GM04503 (cell line): ENCODE results near the gene DLEC1.

ENCODE experiments used
- DNase-seq: peaks from one replicate; pipeline ENCODE4 v3.0.0-alpha.2; 2012; ENCODE audit warnings: low read depth

Gene DLEC1

DNA sequence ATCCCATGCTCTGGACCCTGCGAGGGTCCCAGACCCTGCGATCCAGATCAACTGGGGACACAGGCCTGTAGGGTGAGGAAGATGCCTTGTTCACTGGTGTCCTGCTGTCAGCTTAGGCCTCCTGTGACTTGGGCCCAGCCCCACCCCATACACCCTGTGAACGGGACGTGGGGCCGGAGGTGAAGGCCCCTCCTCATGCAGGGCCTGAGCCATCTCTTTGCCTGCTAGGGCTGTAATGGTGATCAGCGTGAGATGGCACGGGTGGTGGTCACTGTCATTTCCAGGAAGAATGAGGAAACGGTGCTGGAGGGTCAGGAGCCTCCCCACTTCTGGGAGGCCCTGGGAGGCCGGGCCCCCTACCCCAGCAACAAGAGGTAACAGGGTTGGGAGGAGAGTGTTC is 36.1 kb upstream of the DLEC1 start:
- DNase-seq = no peak

DNA sequence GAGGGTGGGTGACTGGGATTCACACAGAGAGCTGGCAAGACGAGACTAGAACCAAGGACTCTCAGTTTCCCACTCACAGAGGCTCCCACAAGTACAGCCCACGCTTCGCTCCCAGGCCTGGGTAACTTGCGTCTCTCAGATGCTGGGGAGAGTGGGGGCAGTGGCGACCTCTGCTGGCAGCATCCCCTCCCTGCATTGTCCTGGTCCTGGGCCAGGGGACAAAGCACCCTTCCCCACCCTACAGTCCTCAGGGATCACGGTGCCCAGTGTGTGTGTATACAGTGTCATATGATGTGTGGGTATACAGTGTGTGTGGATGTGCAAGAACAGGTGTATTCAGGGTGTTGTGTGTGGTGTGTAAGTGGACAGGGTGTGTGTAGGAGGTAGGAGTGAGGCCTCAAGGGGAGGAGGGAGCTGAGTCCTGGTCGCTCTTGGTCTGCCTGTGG is 35.6 kb upstream of the DLEC1 start:
- DNase-seq = no peak

DNA sequence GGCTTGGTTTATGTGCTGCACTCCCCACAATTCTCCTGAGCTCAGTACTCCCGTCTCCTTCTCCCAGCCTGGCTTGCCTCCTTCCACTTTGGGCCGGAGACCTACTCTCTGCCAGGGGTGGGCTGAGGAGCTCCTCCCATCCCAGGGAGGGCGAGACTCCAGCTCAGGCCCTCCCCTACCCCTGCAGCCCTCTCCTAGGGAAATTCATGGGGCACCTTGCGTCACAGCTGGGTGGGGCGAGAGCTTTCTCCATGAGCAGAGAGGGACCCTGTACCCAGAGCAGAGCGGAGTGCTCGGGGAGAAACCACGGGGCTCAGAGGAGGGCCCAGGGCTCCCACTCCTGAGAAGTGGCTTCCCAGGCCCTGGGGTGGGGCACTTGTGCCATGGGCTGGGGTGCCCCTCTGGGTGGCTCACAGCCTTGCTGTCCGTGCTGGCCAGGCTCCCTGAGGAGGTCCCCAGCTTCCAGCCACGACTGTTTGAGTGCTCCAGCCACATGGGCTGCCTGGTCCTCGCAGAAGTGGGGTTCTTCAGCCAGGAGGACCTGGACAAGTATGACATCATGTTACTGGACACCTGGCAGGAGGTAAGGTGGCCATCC is 35.1 kb upstream of the DLEC1 start:
- no peak for DNase-seq

DNA sequence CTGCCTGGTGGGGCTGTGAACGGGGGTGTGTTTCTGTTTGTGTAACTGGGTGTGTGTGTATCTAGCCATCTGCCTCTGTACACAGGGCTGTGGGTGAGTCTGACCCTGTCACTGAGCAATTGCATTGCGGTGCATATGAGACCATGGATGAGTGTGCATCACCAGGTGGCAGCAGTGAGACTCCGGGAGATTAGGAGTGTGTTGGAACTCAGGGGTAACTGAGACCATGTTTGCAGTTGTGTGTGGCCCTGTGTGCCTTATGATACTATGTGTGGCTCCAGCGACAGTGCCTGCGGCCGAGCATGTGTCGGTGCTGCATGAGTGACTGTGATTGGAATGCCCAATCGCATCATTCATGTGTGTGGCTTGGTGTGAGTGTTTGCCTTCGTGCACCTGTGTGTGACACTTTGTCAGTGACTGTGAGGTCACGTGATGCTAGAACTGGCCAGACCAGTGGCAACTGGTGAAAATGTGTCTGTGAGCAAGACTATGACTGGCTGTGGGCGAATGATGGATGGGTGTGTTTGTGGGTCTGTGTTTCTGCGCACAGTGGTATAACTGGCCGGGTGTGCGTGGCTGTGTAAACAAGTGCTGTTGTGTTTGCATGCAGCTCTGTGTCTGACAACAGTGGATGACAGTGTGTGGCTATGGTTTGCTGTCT is 34.5 kb upstream of the DLEC1 start:
- no peak for DNase-seq

DNA sequence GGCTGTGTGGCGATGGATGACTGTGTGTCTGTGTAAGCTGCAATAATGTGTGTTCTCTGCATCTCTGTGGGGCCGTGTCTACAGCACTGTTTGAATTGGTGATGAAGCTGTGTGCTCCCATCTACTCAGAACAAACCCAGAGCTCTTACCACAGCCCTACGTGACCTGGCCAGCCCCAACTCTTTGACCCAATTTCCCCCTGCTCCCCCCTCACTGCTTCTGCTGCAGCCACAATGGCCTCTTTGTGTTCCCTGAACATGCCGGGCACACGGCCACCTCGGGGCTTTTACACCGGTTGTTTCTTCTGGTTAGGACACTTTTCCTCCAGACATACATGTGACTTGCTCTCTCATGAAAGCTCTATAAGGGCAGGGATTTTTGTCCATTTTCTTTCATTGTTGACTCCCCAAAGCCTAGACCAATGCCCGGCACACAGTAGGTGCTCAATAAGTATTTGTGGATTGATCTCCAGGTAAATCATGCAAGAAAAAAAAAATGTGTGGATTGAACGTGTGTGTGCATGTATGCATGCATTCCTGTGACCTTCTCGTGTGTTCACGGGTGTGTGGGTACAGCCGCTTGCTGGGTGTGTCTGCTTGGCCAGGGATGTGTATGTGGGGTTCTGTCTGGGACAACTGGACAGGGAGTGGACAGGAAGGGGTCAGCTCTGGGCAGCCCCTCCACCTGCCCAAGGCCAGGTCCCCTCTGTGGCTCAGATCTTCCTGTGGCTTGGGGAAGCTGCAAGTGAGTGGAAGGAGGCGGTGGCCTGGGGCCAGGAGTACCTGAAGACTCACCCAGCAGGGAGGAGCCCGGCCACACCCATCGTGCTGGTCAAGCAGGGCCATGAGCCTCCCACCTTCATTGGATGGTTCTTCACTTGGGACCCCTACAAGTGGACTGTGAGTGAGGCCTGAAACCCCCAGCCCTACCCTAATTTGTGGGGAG is 33.7 kb upstream of the DLEC1 start:
- DNase-seq = no peak

DNA sequence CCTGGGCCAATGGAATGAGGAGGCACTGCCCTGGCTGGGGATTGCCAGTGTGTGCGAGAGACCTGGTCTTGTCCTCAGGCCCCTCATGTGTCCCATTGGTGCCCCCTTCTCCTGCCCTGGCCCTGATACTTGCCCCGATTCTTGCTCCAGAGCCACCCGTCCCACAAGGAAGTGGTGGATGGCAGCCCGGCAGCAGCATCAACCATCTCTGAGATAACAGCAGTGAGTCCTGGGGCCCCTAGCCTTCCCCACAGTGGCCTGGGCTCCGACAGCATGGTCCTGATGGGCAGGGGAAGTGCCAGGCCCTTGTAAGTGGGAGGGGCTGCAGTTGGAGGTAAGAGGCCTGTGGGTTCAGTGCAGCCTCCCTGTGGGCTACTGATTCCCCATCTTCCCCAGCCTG is 33.0 kb upstream of the DLEC1 start:
- no peak for DNase-seq

DNA sequence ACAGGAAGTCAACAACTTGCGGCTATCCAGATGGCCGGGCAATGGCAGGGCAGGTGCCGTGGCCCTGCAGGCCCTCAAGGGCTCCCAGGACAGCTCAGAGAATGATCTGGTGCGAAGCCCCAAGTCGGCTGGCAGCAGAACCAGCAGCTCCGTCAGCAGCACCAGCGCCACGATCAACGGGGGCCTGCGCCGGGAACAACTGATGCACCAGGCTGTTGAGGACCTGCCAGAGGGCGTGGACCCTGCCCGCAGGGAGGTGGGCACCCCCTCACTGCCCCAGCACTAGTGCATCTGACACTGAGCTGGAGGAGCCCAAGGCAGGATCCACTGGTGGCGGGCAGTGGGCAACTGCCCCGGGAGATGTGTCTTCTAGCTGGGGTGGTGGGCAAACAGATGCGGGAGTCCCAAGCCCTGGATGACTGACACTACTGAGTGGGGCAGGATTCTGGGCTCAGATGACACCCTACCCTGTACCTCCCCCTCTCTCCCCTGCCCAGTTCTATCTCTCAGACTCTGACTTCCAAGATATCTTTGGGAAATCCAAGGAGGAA is 32.5 kb upstream of the DLEC1 start:
- no peak for DNase-seq

DNA sequence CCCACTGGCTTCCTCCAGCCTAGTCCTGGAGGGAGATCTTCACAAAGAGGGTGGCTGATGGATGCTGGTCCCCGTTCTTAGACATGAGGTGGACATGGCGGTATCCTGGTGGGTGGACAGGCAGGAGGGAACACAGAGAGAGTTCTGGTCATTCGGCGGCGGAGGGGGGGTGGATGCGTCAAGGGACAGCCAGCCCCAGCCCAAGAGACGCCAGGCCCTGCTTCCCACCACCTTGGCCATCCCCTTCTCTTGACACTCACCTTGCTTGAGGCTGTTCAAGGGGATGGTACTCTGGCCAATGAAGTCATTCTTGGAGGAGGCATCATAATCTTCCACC is 31.3 kb upstream of the DLEC1 start:
- DNase-seq = no peak

DNA sequence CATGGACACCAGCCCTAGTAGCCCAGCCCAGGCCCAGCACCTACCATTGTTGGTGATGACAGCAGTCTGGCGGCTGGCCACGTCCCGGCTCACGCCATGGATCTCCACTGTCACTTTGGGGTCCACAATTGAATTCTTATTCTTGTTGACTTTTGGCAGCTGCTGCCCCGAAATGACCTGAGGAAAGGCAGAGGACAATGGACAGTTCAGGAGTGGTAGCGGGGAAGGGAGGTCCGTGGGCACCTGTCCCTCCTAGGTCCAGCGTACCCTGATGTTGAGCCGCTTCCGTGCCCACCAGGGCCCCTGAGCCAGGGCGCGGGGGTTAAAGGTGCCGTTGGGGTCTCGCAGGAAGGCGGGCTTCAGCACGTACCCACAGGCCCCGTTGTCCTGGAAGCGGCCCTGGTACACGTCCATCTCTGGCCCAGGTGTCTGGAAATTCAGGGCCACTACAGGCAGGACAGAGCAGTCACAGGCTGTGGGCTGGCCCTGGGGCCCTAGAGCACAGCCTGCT is 30.8 kb upstream of the DLEC1 start:
- DNase-seq = no peak

DNA sequence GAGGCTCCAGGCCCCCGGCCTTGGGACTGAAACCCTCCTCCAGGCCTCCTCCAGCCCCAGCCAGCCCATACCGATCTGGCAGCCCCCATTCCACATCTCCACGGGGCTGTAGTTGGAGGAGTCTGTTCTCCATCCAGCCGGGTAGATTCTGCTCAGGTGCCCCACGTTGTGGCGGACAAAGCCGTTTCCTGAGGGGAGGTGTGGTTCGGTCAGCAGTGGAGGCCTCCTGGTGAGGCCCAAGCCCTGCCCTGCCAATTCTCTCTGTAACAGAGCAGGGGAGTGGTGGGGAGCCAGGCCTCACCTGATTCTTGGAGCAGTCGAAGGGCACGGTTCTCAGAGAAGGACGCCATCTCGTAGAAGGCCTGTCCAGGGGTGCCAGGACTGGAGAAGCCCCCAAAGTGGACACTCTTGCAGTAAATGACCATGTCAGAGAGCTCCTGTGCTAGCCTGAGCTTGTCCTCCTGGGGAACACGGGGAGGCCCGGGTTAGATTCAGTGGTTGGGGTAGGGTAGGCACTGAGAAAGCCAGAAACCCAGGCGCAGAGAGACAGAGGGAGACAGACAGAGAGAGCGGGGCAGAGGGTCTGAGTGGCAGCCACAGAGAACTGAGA is 29.9 kb upstream of the DLEC1 start:
- DNase-seq = no peak

DNA sequence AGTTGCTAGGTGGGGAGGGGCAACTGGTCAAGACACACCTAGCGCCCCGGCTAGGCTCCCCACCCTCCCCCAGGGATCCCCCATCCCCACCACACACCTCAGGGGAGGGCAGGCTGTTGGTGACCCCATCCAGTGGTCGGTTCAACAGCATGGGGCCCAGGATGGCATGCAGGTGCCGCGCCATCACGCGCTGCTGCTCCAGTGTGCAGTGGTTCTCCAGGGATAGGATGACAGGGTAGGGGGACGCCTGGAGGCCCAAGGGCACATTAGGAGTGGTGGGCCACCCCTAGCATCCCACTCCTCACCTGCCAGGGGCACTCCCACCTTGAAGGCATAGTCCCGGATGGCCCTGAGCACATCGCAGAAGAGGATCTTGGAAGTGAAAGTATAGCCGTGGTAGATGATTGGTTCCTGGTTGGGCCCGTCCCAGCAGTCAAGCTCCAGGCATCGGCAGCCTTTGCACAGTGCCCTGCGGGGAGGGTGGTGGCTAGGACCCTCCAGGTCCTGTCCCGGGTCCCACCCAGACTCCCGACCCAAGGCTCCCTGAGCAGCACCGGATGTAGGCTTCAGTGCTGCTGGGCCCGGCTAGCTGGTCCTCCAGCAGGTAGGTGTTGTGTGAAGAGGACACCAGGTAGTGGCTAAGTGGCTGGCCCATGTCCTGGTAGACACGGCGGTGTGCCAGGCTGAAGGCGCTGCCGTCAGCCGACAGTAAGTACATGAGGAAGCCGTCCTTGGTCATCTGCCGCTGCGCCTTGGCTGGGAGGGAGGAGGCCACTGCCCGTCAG is 29.0 kb upstream of the DLEC1 start:
- DNase-seq = no peak

DNA sequence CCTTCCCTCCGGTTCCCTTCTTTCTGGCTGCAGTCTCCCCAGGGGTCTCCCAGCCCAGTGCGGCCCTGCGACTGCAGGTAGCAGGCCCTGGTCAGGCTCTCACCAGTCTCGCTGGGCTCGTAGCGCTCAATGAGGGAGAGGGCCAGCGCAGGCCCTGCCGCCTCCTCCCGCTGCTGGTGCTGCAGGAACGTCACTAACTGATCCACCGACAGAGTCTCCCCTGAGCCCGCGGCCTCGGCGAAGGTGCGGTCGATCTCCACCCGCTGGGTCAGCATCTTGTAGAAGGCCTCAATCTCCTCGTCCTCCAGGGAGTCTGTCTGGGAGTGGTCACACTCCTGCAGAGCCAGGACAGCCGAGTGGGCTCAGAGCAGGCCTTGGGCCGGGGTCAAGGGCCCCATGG is 27.9 kb upstream of the DLEC1 start:
- DNase-seq = no peak

DNA sequence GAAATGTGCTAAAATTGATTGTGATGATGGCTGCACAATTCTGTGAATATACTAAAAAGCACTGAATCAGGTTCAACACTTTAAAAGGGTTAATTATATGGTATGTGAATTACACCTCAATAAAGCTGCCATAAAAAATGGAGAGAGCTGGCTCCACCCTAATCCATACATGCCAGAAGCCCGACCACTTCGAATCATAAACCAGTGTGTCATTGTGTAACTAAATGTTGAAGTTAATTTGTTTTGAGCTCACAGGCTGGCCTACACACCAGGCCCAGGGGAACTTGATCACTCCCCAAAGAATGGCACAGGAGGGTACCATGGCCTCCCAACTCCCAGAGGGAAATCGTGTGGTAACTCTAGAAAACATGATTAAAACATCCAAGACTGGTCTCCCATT is 23.5 kb upstream of the DLEC1 start:
- DNase-seq = no peak

DNA sequence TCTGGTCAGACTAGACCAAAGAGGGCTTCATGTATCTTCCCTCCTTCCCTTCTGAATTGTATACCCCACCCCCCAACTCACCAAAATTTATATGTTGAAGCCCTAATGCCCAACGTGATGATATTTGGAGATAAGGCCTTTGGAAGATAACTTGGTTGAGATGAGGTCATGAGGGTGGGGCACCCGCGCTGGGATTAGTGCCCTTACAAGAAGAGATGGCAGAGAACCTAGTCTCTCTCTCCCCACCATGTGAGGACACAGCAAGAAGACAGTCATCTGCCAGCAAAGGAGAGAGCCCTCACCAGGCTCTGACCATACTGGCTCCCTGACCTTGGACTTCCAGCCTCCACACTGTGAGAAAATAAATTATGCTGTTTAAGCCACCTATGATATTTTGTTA is 23.0 kb upstream of the DLEC1 start:
- no peak for DNase-seq

DNA sequence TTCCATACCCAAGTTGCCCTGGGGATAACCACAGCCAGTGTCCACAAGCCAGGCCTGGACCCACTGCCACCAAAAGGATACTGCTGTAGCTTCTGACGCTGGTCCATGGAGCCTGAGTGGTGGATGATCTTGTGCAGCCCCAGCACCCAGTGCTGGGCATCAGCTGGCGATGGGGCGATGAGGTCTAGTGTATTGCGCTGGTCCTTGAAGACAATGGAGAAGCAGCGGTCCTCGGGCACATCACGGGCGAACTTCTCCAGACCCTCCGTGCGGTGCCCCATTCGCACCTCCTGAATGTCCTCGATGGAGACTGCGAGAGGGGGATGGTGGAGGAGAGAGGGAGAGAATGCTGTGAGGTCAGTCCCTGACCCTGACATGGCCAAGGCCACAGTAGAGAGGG is 22.6 kb upstream of the DLEC1 start:
- DNase-seq = no peak

DNA sequence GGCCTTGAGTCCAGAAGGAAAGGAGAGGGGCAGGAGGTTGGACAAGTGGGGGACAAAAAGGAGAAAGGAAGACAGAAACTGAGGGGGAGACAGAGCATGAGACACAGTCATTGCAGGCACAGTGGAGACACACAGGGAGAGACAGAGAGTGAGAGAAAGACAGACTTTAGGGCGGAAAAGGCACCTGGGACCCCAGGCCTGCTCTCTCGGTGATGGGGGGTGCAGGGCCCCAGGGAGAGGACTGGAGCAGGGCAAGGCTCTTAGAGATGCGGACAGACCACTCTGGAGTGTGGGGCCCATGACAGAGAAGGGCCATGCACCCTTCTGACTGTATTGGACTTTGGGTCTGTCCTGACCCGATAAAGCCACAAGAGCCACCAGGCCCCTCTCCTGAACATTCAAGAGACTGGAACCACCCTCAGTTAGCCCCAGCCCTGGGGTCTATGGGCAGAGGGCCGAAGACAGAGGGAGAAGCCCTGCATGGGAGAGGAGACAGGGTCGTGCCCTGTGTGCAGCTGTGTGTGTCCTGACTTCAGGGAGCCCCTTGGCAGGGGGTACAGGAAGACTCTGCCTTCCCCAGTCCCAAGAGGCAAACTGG is 22.1 kb upstream of the DLEC1 start:
- no peak for DNase-seq

DNA sequence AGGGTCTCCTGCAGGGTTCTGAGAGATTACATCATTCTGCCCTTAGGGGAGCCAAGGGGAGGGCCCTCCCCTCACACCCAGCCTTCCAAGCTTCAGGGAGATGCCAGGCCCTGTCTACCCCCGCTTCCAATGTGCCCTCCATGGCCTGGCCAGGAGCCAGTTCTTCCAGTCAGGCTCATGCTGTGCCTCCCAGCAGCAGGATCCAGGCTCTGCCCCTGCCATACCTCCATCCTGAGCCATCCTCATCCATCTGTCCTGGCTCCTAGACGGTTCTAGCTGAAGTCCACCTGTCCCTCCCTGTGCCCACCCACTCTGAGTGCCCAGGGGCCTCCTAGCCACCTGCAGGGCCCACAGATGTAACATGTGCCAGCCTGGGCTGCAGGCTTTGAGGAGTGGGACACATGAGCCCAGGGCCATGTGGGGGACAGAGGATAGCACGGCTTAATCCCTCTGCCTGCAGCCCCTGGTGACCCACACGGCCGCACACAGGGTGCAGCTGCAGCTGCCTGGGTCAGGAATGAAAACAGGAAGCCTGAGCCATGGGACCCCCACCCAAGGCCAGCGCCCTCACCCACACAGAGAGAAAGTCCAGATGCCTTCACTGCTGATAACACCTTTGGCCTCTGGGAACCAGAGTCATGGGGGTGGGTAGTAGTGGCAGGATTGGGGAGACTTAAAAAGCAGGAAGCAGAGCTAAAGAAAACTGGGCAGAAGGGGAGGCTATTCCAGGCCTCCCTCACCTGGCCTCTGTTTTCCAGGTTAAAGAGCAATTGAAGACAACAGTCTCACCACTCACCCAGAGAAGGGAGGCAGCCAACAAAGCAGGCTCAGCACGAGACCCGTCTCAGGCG is 21.3 kb upstream of the DLEC1 start:
- DNase-seq = no peak

DNA sequence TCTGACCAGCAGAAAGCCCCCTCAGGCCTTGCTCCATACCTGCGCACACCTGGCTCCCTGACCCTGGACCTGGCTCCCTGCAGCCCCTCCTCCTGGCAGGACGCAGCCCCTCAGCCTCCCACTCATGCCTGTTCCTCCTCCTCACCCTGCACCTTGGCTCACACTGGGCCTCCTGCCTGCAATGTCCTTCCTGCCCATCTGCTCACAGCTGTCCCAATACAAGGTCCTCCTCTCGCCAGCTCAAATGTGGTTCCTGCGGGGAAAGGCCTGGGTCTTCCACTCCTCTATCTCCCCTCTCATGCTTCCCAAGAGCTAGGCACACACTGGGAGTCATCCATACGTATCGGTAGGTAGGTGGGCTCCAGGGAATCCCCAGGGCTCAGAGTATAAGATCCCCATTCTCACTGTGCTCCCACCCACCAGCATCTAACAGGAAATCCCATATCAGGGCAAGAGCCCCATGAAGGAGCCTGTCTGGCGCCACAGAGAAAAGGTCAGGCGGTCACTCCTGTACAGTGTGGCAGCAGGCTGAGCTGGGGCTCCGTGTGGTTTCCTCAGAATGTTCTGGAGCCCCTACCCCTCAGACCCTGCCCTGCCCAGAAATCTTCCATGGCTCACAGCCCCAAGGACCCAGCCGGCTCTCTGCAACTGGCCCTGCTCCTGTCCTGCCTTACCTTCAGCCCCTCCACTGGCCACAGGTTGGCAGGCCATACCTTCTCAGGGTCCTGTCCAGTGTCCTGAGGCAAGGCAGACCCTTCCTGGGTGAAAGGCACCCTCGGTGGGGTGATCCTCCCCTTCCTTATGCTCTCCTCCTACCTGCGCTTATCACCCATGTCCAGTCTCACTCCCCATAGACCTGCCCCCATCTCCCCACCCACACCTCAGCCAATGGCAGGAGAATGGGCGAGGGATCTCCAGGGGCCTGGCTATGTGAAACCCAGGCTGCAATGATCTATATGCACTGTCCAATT is 20.4 kb upstream of the DLEC1 start:
- DNase-seq = no peak
